Upper lobe of left lung (tissue), 4 donors: Measurements from ENCODE around the gene GABBR2.

Experiments used
- CTCF ChIP-seq, 6 experiments: fragments of 450-650 bp in 4 of 6; fragments of 200-600 bp in 2 of 6; sonication (generic) in 2 of 6; IDR thresholded peaks; one replicate each; pipeline ENCODE4 v1.5.1; 2016 to 2019; ENCODE audit warnings: antibody characterized with exemption in 6 of 6
- POLR2A ChIP-seq, 4 donors: fragments of 450-650 bp; IDR thresholded peaks; one replicate each; pipeline ENCODE4 v1.5.1; 2016 to 2017; ENCODE audit warnings: antibody characterized with exemption in 4 of 4, mild to moderate bottlenecking in 2 of 4
- POLR2AphosphoS5 ChIP-seq, 2 donors: sonication (generic); formaldehyde crosslinking; IDR thresholded peaks; one replicate each; pipeline ENCODE4 v1.5.1; 2017; ENCODE audit warnings: antibody characterized with exemption in 2 of 2

- TF ChIP-seq CTCF (IDR thresholded peaks at IDR 0.05) (no peak), POLR2A (IDR thresholded peaks at IDR 0.05) (no peak), POLR2AphosphoS5 (IDR thresholded peaks at IDR 0.05) (peak in 1 of 2 donors; percentile 39)
Measured at GRCh38 chr9:98254228-98255060, 454.3 kb downstream of the GABBR2 start.
